ENCODE measurements around the gene CEP112. TPM values are rescaled to one million over a fixed set of nuclear protein-coding genes. Genes with fewer than 3 reads are reported as not detected.

The CEP112 gene
- total RNA-seq, 4 donors from 2014 or later: 15.8 to 50.3 (median 20.2) TPM

- TF ChIP-seq CTCF (IDR thresholded peaks at IDR 0.05): no peak
- DNase-seq (ENCODE audit: low spot score): no peak
- no peak for ATAC-seq (ENCODE audit: low FRiP score)
These were observed 513.4 kb downstream of the CEP112 start for GRCh38 chr17:65678546-65678945.

GRCh38 chr17:65677932-65678331 lies 514.0 kb downstream of the CEP112 start:
- peak; percentile 48 for ATAC-seq (ENCODE audit: low FRiP score)
- TF ChIP-seq CTCF (IDR thresholded peaks at IDR 0.05): no peak
- no peak for DNase-seq (ENCODE audit: low spot score)

GRCh38 chr17:65674246-65675045 lies 517.5 kb downstream of the CEP112 start:
- ATAC-seq (ENCODE audit: low FRiP score): peak; percentile 27

GRCh38 chr17:65670667-65671371 lies 521.1 kb downstream of the CEP112 start:
- no peak for ATAC-seq (ENCODE audit: low FRiP score)
- TF ChIP-seq CTCF (IDR thresholded peaks at IDR 0.05): no peak

More at GRCh38 chr17:65674246-65675045, 517.5 kb downstream of the CEP112 start:
- DNase-seq (ENCODE audit: low spot score): no peak
- TF ChIP-seq CTCF (IDR thresholded peaks at IDR 0.05): no peak

GRCh38 chr17:65668211-65668610 lies 523.7 kb downstream of the CEP112 start:
- no peak for TF ChIP-seq CTCF (IDR thresholded peaks at IDR 0.05)
- ATAC-seq (ENCODE audit: low FRiP score) (no peak), DNase-seq (ENCODE audit: low spot score) (no peak)

More at GRCh38 chr17:65670667-65671371, 521.1 kb downstream of the CEP112 start:
- no peak for DNase-seq (ENCODE audit: low spot score)

GRCh38 chr17:65667656-65668055 lies 524.3 kb downstream of the CEP112 start:
- no peak for ATAC-seq (ENCODE audit: low FRiP score)
- no peak for DNase-seq (ENCODE audit: low spot score)
- no peak for TF ChIP-seq CTCF (IDR thresholded peaks at IDR 0.05)
